Chondrocyte (in vitro differentiated cells): ENCODE results near the gene COG5. TPM values are rescaled to one million over a fixed set of nuclear protein-coding genes. Genes with fewer than 3 reads are reported as not detected.

Source experiments
- DNase-seq: peaks from one replicate; pipeline ENCODE4 v3.0.0; 2021; ENCODE audit warnings: mixed read lengths, low spot score
- H3K27ac Mint-ChIP-seq: one replicate; pipeline ENCODE4 v1.8.0; 2021; ENCODE audit warnings: mild to moderate bottlenecking, moderate library complexity, mixed read lengths; ENCODE audit not compliant: unreplicated experiment
- H3K27me3 Mint-ChIP-seq: 2 replicates; pipeline ENCODE4 v1.8.0; 2021; ENCODE audit warnings: low read depth, mixed read lengths
- H3K36me3 Mint-ChIP-seq: 2 replicates; pipeline ENCODE4 v1.8.0; 2021; ENCODE audit warnings: low read depth, mixed read lengths
- H3K4me1 Mint-ChIP-seq: 2 replicates; pipeline ENCODE4 v1.8.0; 2021; ENCODE audit warnings: low read depth, mild to moderate bottlenecking, mixed read lengths
- H3K4me3 Mint-ChIP-seq: one replicate; pipeline ENCODE4 v1.8.0; 2021; ENCODE audit warnings: mild to moderate bottlenecking, moderate library complexity, mixed read lengths; ENCODE audit not compliant: unreplicated experiment
- H3K9me3 Mint-ChIP-seq: 2 replicates; pipeline ENCODE4 v1.8.0; 2021; ENCODE audit warnings: low read depth, mixed read lengths
- total RNA-seq: library from RNA; stranded (reverse); gene quantifications from 3 replicates; pipeline ENCODE4 v1.2.1, GENCODE V29; 2021
- TF ChIP-seq, protein P1 (sequence below): fragments of 200-600 bp; sonication (generic); IDR thresholded peaks from 2 replicates; pipeline ENCODE4 v1.5.0; 2021; ENCODE audit warnings: antibody characterized with exemption, mild to moderate bottlenecking, moderate library complexity

The COG5 gene
- total RNA-seq, 1 donor from 2014 or later = 52.8 TPM

DNA sequence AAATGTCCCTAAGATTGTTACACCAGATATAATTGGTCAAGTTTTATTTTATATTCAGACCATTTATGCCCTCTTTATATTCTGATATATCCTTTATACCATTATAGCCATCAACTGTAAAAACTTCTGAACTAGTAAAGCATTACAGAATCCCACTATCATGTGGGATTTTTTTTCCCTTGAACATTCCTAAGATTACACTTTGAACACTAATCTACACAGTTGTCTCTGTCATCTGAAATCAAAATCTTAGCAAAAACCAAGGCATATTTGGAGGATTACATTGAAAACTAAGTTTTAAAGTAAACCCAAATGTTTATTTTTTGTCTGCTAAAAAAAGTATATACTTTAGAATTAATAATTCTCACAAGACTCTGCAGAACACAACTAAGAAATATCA lies 210.0 kb downstream of the COG5 start:
- Mint-ChIP-seq H3K36me3 (peaks cover 2% of the 10 kb centered on the region), H3K4me1 (peaks cover 18% of the 10 kb centered on the region), H3K9me3 (no peaks in the 10 kb centered on the region), H3K27ac (no peak overlapping the region), H3K4me3 (no peak overlapping the region), H3K27me3 (no peaks in the 10 kb centered on the region)
- DNase-seq = no peak
- TF ChIP-seq, protein P1, sequence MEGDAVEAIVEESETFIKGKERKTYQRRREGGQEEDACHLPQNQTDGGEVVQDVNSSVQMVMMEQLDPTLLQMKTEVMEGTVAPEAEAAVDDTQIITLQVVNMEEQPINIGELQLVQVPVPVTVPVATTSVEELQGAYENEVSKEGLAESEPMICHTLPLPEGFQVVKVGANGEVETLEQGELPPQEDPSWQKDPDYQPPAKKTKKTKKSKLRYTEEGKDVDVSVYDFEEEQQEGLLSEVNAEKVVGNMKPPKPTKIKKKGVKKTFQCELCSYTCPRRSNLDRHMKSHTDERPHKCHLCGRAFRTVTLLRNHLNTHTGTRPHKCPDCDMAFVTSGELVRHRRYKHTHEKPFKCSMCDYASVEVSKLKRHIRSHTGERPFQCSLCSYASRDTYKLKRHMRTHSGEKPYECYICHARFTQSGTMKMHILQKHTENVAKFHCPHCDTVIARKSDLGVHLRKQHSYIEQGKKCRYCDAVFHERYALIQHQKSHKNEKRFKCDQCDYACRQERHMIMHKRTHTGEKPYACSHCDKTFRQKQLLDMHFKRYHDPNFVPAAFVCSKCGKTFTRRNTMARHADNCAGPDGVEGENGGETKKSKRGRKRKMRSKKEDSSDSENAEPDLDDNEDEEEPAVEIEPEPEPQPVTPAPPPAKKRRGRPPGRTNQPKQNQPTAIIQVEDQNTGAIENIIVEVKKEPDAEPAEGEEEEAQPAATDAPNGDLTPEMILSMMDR = no peak

DNA sequence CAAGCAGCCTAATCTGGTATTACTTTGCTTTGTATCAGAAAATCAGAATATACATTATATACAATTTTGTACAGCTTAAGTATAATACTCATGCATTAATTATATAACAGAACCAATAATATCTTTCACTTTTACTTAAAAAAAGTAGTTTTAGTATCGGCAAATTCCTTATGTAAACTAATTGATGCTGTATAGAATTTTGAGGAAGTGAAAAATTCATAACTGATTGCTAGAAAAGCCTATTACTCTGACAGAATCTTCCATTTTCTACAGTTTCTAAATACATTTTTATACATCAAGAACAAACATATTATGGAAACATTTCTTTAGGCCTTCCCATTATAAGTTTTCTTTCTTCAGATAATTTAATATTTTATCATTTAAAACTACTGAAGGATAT lies 217.8 kb downstream of the COG5 start:
- TF ChIP-seq, protein P1 = no peak
- Mint-ChIP-seq H3K4me3 (no peak overlapping the region), H3K36me3 (peaks cover 15% of the 10 kb centered on the region), H3K9me3 (peaks cover 22% of the 10 kb centered on the region), H3K27me3 (no peaks in the 10 kb centered on the region), H3K27ac (no peak overlapping the region), H3K4me1 (no peaks in the 10 kb centered on the region)
- no peak for DNase-seq

DNA sequence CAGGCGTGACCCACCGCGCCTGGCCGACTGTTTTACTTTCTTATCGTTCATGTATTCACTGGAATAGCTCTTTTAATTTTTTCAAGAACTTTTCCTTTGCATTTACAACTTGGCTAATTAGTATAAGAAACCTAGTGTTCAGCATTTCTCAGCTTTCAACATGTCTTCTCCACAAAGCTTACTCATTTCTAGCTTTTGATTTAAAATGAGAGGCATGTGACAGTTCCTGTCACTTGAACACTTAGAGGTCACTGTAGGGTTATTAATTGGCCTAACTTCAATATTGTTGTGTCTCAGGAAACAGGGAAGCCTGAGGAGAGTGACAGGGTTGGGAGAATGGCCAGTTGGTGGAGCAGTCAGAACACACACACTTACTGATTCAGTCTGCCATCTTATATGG lies 218.9 kb downstream of the COG5 start:
- no peaks in the 10 kb centered on the region for H3K27me3 Mint-ChIP-seq
- TF ChIP-seq, protein P1 = no peak
- no peak overlapping the region for H3K27ac Mint-ChIP-seq
- peaks cover 23% of the 10 kb centered on the region for H3K9me3 Mint-ChIP-seq
- H3K4me1 Mint-ChIP-seq = no peaks in the 10 kb centered on the region
- H3K4me3 Mint-ChIP-seq = no peak overlapping the region
- H3K36me3 Mint-ChIP-seq = peaks cover 14% of the 10 kb centered on the region
- DNase-seq = peak; percentile 46

DNA sequence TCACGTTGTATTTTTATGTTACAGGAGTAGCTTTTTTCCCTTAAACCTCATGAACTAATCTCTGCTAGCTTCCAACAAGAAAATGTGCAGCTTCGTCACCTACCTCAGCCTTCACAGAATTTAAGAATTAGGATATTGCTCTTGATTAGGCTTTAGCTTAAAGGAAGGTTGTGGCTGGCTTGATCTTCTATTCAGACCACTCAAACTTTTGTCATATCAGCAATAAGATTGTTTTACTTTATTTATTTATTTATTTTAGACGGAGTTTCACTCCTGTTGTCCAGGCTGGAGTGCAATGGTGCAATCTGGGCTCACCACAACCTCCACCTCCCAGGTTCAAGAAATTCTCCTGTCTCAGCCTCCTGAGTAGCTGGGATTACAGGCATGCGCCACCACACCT lies 219.4 kb downstream of the COG5 start:
- H3K36me3 Mint-ChIP-seq = peaks cover 14% of the 10 kb centered on the region
- H3K27ac Mint-ChIP-seq = no peak overlapping the region

DNA sequence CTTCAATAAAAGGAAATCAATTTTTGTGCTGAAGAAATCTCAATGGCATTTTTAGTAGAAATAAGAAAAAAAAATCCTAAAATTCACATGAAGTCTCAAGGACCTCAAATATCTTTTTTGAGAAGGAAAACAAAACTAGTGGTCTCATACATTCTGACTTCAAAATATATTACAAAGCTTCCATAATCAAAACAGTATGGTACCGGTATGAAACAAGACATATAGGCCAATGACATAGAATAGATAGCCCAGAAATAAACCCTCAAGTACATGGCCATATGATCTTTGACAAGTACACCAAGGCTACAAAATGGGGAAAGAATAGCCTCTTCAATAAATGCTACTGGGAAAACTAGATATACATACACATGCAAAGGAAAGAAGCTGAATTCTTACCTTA lies 225.6 kb downstream of the COG5 start:
- peaks cover 29% of the 10 kb centered on the region for H3K9me3 Mint-ChIP-seq
- H3K4me1 Mint-ChIP-seq = no peaks in the 10 kb centered on the region
- no peak for DNase-seq
- H3K27ac Mint-ChIP-seq = no peak overlapping the region
- TF ChIP-seq, protein P1 = no peak
- no peak overlapping the region for H3K4me3 Mint-ChIP-seq
- H3K27me3 Mint-ChIP-seq = no peaks in the 10 kb centered on the region
- peaks cover 18% of the 10 kb centered on the region for H3K36me3 Mint-ChIP-seq

More for the DNA sequence above, 219.4 kb downstream of the COG5 start:
- peaks cover 26% of the 10 kb centered on the region for H3K9me3 Mint-ChIP-seq
- DNase-seq = no peak
- H3K27me3 Mint-ChIP-seq = no peaks in the 10 kb centered on the region
- H3K4me3 Mint-ChIP-seq = no peak overlapping the region
- TF ChIP-seq, protein P1 = no peak
- H3K4me1 Mint-ChIP-seq = no peaks in the 10 kb centered on the region
